Muscle layer of colon (tissue), 2 donors: ENCODE results near the gene MPZL2.

Source experiments
- H3K27ac ChIP-seq: one replicate; pipeline ENCODE4 v1.7.0; 2013; ENCODE audit warnings: low read depth, mild to moderate bottlenecking, low read length, moderate library complexity
- H3K27me3 ChIP-seq, 2 donors: one replicate each; pipeline ENCODE4 v1.7.0; 2013; ENCODE audit warnings: low read length in 2 of 2, mild to moderate bottlenecking in 2 of 2; ENCODE audit not compliant: insufficient read depth in 2 of 2, control insufficient read depth in 1 of 2
- H3K36me3 ChIP-seq: one replicate; pipeline ENCODE4 v1.7.0; 2013; ENCODE audit warnings: mild to moderate bottlenecking, low read length; ENCODE audit not compliant: insufficient read depth
- H3K4me1 ChIP-seq: one replicate; pipeline ENCODE4 v1.7.0; 2013; ENCODE audit warnings: mild to moderate bottlenecking, low read length; ENCODE audit not compliant: insufficient read depth
- H3K4me3 ChIP-seq, 2 donors: one replicate each; pipeline ENCODE4 v1.7.0; 2013; ENCODE audit warnings: low read length in 2 of 2, low read depth in 1 of 2, mild to moderate bottlenecking in 1 of 2, moderate library complexity in 1 of 2
- H3K9ac ChIP-seq: one replicate; pipeline ENCODE4 v1.7.0; 2013; ENCODE audit warnings: low read length
- H3K9me3 ChIP-seq: one replicate; pipeline ENCODE4 v1.7.0; 2013; ENCODE audit warnings: mild to moderate bottlenecking, low read length
- donor health status: abdominal sarcoma.
- donor health status: Adenocarcinoma of cecum.

MPZL2 gene

DNA sequence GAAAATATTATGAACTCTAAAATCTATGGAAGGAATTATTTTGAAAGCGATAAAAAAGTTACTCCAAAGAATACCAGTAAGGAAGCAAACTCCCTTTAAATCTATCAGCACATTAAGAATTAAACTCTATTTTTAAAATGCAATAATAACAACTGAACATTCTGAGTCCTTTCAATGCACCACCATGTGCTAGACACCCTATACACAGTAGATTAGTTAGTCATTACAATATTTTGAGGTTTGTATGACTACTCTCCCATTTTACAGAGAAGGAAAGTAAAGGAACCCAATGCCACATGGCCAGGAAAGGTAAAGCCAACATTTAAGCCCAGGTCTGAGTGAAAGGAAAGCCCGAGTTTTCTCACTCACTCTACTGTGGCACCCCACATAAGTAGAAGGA is 57.0 kb downstream of the MPZL2 start:
- no peak overlapping the region for H3K9ac ChIP-seq
- H3K27me3 ChIP-seq, result no peaks in the 10 kb centered on the region
- H3K36me3 ChIP-seq, result no peaks in the 10 kb centered on the region
- H3K4me3 ChIP-seq, result no peak overlapping the region
- H3K9me3 ChIP-seq, result no peaks in the 10 kb centered on the region
- H3K4me1 ChIP-seq, result no peaks in the 10 kb centered on the region
- H3K27ac ChIP-seq, result no peak overlapping the region

DNA sequence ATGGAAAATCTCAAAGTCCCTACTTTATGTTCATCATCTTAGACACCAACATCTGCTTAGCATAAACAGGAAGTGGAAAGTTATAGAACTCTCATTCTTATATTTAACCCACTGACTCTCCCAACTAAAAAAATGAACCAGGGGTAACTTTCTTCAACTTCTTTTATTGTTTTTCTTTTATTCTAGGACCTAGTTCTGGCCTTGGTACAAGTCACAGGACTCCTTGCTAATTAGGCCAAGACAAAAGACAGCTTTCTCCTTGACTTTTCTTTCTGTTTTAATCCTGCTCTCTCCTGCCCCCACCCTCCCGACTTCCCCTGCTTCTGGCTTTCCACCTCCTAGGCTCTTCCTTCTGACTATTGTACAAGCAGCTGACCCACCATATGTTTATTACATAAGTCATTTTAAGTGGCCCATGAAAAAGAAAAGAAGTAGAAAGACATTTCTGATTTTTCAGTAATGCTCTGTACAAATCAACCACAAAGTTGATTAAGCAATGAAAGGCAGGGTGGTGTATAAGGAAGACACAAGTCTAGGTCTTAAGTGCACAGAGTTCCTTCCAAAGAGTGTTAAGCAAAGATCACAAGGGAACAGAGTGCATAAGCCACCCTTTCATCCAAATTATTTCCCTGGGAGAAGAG is 57.6 kb downstream of the MPZL2 start:
- no peaks in the 10 kb centered on the region for H3K9me3 ChIP-seq
- H3K9ac ChIP-seq, result no peak overlapping the region
- H3K36me3 ChIP-seq, result no peaks in the 10 kb centered on the region
- H3K27ac ChIP-seq, result no peak overlapping the region
- H3K4me1 ChIP-seq, result no peaks in the 10 kb centered on the region
- no peaks in the 10 kb centered on the region for H3K27me3 ChIP-seq
- no peak overlapping the region for H3K4me3 ChIP-seq

DNA sequence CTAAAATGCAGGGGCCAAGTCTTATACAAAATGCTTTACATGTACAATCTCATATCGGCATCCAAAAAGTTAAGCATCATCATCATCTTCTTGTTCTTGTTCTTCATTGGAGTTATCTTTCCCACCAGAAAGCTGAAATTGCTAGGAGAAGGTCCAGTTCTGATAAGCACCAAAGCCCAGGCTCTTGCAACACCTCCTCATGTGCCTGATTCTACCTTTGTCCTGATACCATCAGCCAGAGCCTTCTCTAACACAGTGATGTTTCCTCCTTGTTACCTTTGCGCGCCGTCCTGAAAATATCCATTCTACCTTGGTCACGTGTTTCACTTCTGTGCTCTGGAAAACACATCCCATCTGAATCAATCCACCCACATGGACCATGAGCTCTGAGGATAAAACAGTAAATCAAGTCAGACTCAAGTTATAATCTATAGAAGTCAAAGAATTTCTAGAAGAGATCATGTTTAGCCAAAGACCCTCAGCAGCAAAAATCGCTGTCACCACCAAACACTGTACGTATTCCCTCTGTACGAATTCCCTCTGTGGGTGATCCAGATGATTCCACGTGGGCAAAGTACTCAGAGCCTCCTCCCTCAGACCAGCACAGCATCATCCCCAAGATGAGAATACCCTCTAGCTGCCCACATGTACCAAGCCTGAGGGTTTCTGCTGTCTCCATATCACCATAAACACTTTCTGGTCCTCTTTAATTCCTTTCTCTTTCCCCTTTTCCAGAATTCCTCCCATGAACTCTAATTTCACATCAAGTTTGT is 58.3 kb downstream of the MPZL2 start:
- H3K9ac ChIP-seq, result no peak overlapping the region
- H3K4me1 ChIP-seq, result no peaks in the 10 kb centered on the region
- no peak overlapping the region for H3K27ac ChIP-seq
- no peak overlapping the region for H3K4me3 ChIP-seq
- no peaks in the 10 kb centered on the region for H3K27me3 ChIP-seq
- no peaks in the 10 kb centered on the region for H3K9me3 ChIP-seq
- H3K36me3 ChIP-seq, result no peaks in the 10 kb centered on the region
